Subcutaneous adipose tissue (tissue), 4 donors: ENCODE results near the gene SAMD4A. TPM values are rescaled to one million over a fixed set of nuclear protein-coding genes. Genes with fewer than 3 reads are reported as not detected.

Experiments used
- CTCF ChIP-seq: fragments of 450-650 bp; IDR thresholded peaks from one replicate; pipeline ENCODE4 v1.5.1; 2016; ENCODE audit warnings: low read depth, mild to moderate bottlenecking, control low read depth, antibody characterized with exemption, moderate library complexity
- total RNA-seq, 4 donors: library from RNA; depleted of rRNA; stranded (reverse); fragments of >200 nt; gene quantifications; one replicate each; pipeline ENCODE4 v1.1.0, GENCODE V29; 2016

The SAMD4A gene
- total RNA-seq, 4 donors from 2014 or later: 30.0 to 65.9 (median 39.7) TPM

GRCh38 chr14:54838931-54839512 lies 272.1 kb downstream of the SAMD4A start:
- no peak for TF ChIP-seq CTCF

- no peak for TF ChIP-seq CTCF
These were observed 272.8 kb downstream of the SAMD4A start for GRCh38 chr14:54839701-54840119.

- TF ChIP-seq CTCF: no peak
These were observed 273.4 kb downstream of the SAMD4A start for GRCh38 chr14:54840336-54840735.

- TF ChIP-seq CTCF: no peak
These were observed 273.9 kb downstream of the SAMD4A start for GRCh38 chr14:54840798-54841197.

Other genes with a start within 250 kb of the SAMD4A start
- 1 to 10 TPM in 2 of 4 donors, not detected in 2; 2.6 to 4.4 TPM for gene CDKN3, start 170.1 kb upstream of the SAMD4A start, total RNA-seq
- gene CNIH1, start 125.8 kb upstream of the SAMD4A start, total RNA-seq: 100 to 1,000 TPM; 109 to 161 (median 136) TPM
- 100 to 1,000 TPM in 1 of 4 donors, 10 to 100 TPM in 3; 35.8 to 100 (median 85.5) TPM for gene GMFB, start 78.1 kb upstream of the SAMD4A start, total RNA-seq
- gene CGRRF1, start 57.2 kb upstream of the SAMD4A start, total RNA-seq: 10 to 100 TPM; 11.7 to 27.4 (median 19.6) TPM